ENCODE results near the gene ZBTB14.

The ZBTB14 gene

GRCh38 chr18:5294113-5294456 lies 1.4 kb downstream of the ZBTB14 start:
- DNase-seq (ENCODE audit: low read depth, low spot score): no peak

- no peak for DNase-seq (ENCODE audit: low read depth, low spot score)
Measured at GRCh38 chr18:5288517-5288935, 7.0 kb downstream of the ZBTB14 start.

- DNase-seq (ENCODE audit: low read depth, low spot score): no peak
Measured at GRCh38 chr18:5287854-5288253, 7.7 kb downstream of the ZBTB14 start.

- DNase-seq (ENCODE audit: low read depth, low spot score): no peak
Measured at GRCh38 chr18:5286525-5286924, 9.0 kb downstream of the ZBTB14 start.

- DNase-seq (ENCODE audit: low read depth, low spot score): no peak
Measured at GRCh38 chr18:5285326-5285725, 10.2 kb downstream of the ZBTB14 start.

- no peak for DNase-seq (ENCODE audit: low read depth, low spot score)
Measured at GRCh38 chr18:5284808-5285207, 10.7 kb downstream of the ZBTB14 start.

GRCh38 chr18:5282770-5283169 lies 12.8 kb downstream of the ZBTB14 start:
- no peak for DNase-seq (ENCODE audit: low read depth, low spot score)

- DNase-seq (ENCODE audit: low read depth, low spot score): no peak
Measured at GRCh38 chr18:5276947-5277346, 18.6 kb downstream of the ZBTB14 start.

- no peak for DNase-seq (ENCODE audit: low read depth, low spot score)
Measured at GRCh38 chr18:5275872-5276271, 19.7 kb downstream of the ZBTB14 start.

GRCh38 chr18:5268874-5269273 lies 26.7 kb downstream of the ZBTB14 start:
- no peak for DNase-seq (ENCODE audit: low read depth, low spot score)

- no peak for DNase-seq (ENCODE audit: low read depth, low spot score)
Measured at GRCh38 chr18:5266721-5267120, 28.8 kb downstream of the ZBTB14 start.

- DNase-seq (ENCODE audit: low read depth, low spot score): peak; percentile 3
Measured at GRCh38 chr18:5253910-5254309, 41.6 kb downstream of the ZBTB14 start.

- no peak for DNase-seq (ENCODE audit: low read depth, low spot score)
Measured at GRCh38 chr18:5251117-5251516, 44.4 kb downstream of the ZBTB14 start.

- no peak for DNase-seq (ENCODE audit: low read depth, low spot score)
Measured at GRCh38 chr18:5250603-5251002, 44.9 kb downstream of the ZBTB14 start.

GRCh38 chr18:5244941-5245340 lies 50.6 kb downstream of the ZBTB14 start:
- no peak for DNase-seq (ENCODE audit: low read depth, low spot score)

GRCh38 chr18:5239447-5239846 lies 56.1 kb downstream of the ZBTB14 start:
- DNase-seq (ENCODE audit: low read depth, low spot score): no peak

All from astrocyte of the hippocampus (primary cell).